HEK293T (cell line): ENCODE measurements around the gene HLA-DRB1.
"Not testable (repeated sequence)": the region's sequence is repeated elsewhere in the genome, so short reads cannot be mapped to it uniquely, and the experiment has no call there.

Experiments
- BHLHE40 ChIP-seq: fragments of 450-650 bp; IDR thresholded peaks from 2 replicates; pipeline ENCODE4 v1.6.1; 2016; ENCODE audit warnings: mild to moderate bottlenecking, moderate library complexity, borderline replicate concordance
- ELF4 ChIP-seq: fragments of 450-650 bp; IDR thresholded peaks from 2 replicates; pipeline ENCODE4 v1.6.1; 2017; ENCODE audit warnings: antibody characterized with exemption
- FOXA1 ChIP-seq: fragments of 450-650 bp; IDR thresholded peaks from 2 replicates; pipeline ENCODE4 v1.6.1; 2016; ENCODE audit warnings: mild to moderate bottlenecking
- FOXM1 ChIP-seq: fragments of 450-650 bp; IDR thresholded peaks from 2 replicates; pipeline ENCODE4 v1.6.1; 2017; ENCODE audit warnings: mild to moderate bottlenecking, borderline replicate concordance
- HDGF ChIP-seq: fragments of 450-650 bp; IDR thresholded peaks from 2 replicates; pipeline ENCODE4 v1.6.1; 2017; ENCODE audit warnings: antibody characterized with exemption, borderline replicate concordance
- SP1 ChIP-seq: fragments of 450-650 bp; IDR thresholded peaks from 2 replicates; pipeline ENCODE4 v1.6.1; 2017
- SUZ12 ChIP-seq: fragments of 450-650 bp; IDR thresholded peaks from 2 replicates; pipeline ENCODE4 v1.6.1; 2016; ENCODE audit warnings: mild to moderate bottlenecking
- TARDBP ChIP-seq: fragments of 450-650 bp; IDR thresholded peaks from 2 replicates; pipeline ENCODE4 v1.6.1; 2016

DNA sequence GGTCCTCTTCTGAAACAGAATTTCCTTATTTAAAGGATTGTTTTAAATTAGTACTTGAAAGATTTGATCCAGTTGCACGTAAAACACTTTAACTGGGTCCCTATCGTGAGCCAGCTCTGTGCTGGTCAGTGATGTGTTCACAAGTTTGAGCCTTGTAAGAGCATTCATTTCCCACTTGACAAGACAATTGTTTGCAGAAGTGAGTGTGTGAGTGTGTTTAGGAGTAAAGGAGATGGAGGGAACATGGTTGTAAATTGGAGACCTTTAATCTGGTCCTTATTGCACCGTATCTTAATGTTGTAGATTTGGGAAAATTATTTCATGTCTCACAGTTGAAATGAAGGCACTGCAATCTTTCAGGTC is 59.2 kb downstream of the HLA-DRB1 start:
- TF ChIP-seq HDGF, SP1, TARDBP, SUZ12, FOXA1, BHLHE40, ELF4, FOXM1: not testable (repeated sequence)
